GM06990 (cell line): ENCODE measurements around the gene ROBO1.
A peak's percentile ranks its signal among the peaks of the same experiment; 100 is the strongest.

ENCODE experiments used
- DNase-seq: peaks from one replicate; pipeline ENCODE4 v3.0.0-alpha.2; 2011; ENCODE audit not compliant: insufficient read length; ENCODE audit errors: extremely low read depth
- H3K27me3 ChIP-seq: replicated peaks from 2 replicates; pipeline ENCODE4 v1.6.0; 2011; ENCODE audit warnings: low read length; ENCODE audit not compliant: control insufficient read depth, insufficient read depth
- H3K36me3 ChIP-seq: 2 replicates; pipeline ENCODE4 v1.5.1; 2011; ENCODE audit warnings: low read length; ENCODE audit not compliant: control insufficient read depth, insufficient read depth
- H3K4me3 ChIP-seq: replicated peaks from 2 replicates; pipeline ENCODE4 v1.5.1; 2011; ENCODE audit warnings: low read depth, mild to moderate bottlenecking, control low read depth, low read length
- TF ChIP-seq, protein P1 (sequence below): IDR thresholded peaks from 2 replicates; pipeline ENCODE4 v1.5.1; 2011; ENCODE audit warnings: low read length, control low read depth, mild to moderate bottlenecking, inconsistent platforms; ENCODE audit not compliant: insufficient read depth, poor library complexity, severe bottlenecking

The ROBO1 gene

DNA sequence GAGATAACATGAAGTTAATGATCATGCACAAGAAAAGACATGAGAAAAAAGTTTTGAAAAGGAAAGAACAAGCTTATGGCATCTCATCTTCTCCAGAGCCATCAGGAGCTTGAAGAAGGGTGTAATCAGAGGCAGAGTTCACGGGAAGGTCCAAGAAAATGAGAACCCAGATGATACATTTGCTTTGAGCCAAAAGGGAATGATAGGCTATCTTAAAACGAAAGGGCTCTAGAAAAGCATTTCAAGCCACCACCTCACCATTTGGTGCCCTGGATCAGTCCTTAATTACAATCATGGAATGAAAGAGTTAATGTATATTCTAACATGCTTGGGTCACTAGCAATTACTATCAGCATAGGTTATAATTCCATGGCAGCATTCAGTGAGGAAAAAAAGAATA, 781.8 kb downstream of the ROBO1 start:
- DNase-seq = no peak
- TF ChIP-seq, protein P1, sequence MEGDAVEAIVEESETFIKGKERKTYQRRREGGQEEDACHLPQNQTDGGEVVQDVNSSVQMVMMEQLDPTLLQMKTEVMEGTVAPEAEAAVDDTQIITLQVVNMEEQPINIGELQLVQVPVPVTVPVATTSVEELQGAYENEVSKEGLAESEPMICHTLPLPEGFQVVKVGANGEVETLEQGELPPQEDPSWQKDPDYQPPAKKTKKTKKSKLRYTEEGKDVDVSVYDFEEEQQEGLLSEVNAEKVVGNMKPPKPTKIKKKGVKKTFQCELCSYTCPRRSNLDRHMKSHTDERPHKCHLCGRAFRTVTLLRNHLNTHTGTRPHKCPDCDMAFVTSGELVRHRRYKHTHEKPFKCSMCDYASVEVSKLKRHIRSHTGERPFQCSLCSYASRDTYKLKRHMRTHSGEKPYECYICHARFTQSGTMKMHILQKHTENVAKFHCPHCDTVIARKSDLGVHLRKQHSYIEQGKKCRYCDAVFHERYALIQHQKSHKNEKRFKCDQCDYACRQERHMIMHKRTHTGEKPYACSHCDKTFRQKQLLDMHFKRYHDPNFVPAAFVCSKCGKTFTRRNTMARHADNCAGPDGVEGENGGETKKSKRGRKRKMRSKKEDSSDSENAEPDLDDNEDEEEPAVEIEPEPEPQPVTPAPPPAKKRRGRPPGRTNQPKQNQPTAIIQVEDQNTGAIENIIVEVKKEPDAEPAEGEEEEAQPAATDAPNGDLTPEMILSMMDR = no peak
- Histone ChIP-seq H3K36me3 (no peaks in the 10 kb centered on the region), H3K27me3 (no peaks in the 10 kb centered on the region), H3K4me3 (no peak overlapping the region)

DNA sequence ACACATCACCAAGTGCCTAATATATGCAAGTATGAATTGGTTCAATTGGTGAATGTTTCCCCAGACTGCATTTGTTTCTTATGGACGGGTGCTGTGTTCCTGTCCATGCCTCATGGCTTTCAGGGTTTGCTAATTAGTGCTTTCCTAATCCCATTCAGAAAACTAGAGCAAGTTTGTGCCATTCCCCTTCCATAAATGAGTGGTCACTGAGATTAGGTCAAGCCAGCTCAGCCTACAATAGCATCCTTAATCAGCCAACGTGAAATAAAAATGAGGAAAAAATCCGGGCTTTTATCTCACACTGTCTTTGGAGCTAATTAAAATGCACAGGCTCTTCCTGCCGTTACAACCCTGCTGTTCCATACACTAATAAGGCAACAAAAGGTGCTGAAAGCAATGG, 788.8 kb downstream of the ROBO1 start:
- TF ChIP-seq, protein P1 = no peak
- no peak overlapping the region for H3K4me3 ChIP-seq
- no peaks in the 10 kb centered on the region for H3K27me3 ChIP-seq
- DNase-seq = no peak
- no peaks in the 10 kb centered on the region for H3K36me3 ChIP-seq

DNA sequence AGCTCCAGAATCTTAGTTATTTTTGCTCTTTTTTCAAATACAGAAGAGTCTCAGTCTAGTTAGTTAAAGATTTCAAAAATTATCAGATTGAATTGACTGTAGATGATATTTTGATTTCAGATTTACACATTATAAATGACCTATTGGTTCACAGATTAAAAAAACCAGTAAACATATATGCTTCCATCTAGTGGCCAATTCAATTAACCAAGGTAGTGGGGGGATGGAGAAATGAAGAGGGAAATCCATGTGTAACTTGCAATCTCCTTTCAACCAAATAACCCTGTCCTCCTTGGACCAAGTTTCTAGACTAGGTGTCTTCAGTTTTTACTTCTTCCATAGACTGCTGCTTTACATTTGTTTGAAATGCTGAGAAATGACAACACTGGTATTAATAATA, 789.8 kb downstream of the ROBO1 start:
- Histone ChIP-seq H3K27me3 (no peaks in the 10 kb centered on the region), H3K36me3 (no peaks in the 10 kb centered on the region), H3K4me3 (no peak overlapping the region)
- DNase-seq = no peak
- TF ChIP-seq, protein P1 = peak; percentile 27

DNA sequence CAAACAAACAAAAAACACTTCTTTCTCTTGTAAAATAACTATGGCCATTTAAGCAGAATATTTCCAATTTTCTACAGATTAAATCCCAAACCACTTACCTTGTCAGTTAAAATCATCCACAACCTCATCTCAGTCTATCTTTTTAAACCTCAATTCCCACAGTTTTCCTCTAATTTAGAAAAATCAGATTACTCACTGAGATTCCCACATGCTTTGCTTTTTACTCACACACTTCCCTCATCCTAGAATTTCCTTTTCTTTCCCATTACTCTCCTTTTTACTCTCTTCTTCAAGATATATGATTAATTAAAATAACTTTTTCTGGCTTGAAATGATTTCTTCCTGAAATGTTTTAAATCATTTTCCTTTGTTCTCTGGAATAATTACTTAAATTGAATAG, 790.7 kb downstream of the ROBO1 start:
- Histone ChIP-seq H3K36me3 (no peaks in the 10 kb centered on the region), H3K27me3 (no peaks in the 10 kb centered on the region), H3K4me3 (no peak overlapping the region)
- DNase-seq = no peak
- TF ChIP-seq, protein P1 = no peak

DNA sequence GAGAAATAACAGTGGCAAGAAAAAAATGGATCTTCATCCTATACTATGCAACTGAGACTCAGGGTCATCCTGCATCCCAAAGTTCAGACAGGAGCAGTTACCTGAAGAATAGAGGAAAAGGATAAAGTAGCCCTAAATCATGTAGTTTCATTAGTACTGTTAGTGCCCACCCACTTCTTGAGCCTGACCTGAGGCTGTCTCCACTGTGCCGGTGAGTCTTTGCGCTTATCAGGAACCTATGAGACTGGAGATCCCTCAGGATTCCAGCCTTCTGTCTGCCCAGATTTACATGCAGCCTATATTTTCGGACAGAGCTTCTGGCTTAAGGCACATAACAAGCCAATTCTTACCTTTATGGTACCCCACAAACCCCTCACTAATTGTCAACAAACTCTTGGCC, 791.6 kb downstream of the ROBO1 start:
- Histone ChIP-seq H3K4me3 (no peak overlapping the region), H3K36me3 (no peaks in the 10 kb centered on the region), H3K27me3 (no peaks in the 10 kb centered on the region)
- TF ChIP-seq, protein P1 = no peak
- DNase-seq = no peak

DNA sequence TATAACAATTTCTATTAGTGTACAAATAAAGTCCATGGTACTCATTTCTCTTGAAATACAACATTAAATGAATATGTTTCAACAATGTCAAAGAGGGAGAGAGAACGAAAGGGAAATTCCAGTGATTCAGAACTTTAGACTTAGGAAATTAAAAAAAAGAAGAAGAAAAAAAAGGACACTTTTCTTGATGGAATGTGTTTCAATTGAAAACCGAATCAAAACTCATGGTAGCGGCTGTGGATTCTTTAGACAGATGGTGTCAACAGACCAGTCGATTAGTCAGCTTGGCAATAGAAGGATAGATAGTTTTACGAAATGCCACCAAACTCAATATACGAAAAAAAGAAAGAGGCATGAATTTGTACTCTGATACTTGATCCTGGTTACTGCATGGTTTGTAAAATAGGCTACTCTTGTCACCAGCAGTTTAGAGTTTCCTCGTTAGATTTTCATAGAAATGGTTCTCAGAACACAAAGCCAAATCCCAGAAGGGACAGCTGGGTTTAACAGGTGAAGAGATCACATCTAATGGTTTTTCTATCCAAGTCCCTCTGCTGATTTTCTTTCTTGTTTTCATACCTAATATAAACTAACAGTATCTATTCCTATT, 793.5 kb downstream of the ROBO1 start:
- H3K27me3 ChIP-seq = no peaks in the 10 kb centered on the region
- TF ChIP-seq, protein P1 = no peak
- DNase-seq = no peak
- H3K4me3 ChIP-seq = no peak overlapping the region
- no peaks in the 10 kb centered on the region for H3K36me3 ChIP-seq
